ENCODE measurements around the gene SRP14. TPM values are rescaled to one million over a fixed set of nuclear protein-coding genes. Genes with fewer than 3 reads are reported as not detected.

The SRP14 gene
- total RNA-seq, 1 donor from 2014 or later = 196 TPM

DNA sequence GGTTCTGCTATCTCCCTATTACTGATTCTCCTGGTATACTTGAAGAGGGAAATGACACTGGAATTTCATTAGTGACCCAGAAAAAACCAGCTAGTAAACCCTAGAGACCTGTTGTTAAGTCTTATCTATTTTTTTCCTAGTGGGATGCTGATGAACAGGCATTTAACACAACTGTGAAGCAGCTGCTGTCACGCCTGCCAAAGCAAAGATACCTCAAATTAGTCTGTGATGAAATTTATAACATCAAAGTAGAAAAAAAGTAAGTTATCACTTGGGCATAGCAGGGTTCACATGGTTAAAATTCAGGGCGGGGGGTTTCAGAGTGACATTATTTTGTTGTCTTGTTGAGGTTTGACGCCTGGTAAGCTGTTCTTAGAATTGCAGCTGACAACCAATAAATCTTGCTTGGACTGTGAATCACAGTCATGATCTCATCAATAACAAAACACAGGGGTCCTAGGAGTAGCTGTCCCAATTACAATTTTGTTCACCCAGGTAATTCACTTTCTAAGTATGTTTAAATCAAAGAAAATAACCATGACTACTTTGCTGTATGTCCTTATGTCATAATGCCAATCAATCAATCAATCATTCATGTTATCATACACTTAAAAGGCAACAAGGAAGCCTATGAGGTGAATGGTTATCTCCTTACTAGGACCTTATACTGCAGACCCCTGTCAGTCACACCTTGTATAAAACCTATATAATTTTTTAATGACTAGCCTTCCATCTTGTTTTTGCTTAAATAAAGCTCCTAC is 4.6 kb downstream of the SRP14 start:
- H3K27ac Mint-ChIP-seq (ENCODE audit: unreplicated experiment) = no peak overlapping the region
- H3K4me3 Mint-ChIP-seq (ENCODE audit: unreplicated experiment) = no peak overlapping the region
- H3K4me1 Mint-ChIP-seq (ENCODE audit: unreplicated experiment) = peaks cover 14% of the 10 kb centered on the region
- H3K36me3 Mint-ChIP-seq (ENCODE audit: unreplicated experiment) = peaks cover 47% of the 10 kb centered on the region
- DNase-seq (ENCODE audit: extremely low spot score, unreplicated experiment) = peak; percentile 11
- no peaks in the 10 kb centered on the region for H3K27me3 Mint-ChIP-seq (ENCODE audit: unreplicated experiment)
- H3K9me3 Mint-ChIP-seq (ENCODE audit: unreplicated experiment) = no peaks in the 10 kb centered on the region
- TF ChIP-seq, protein P1, sequence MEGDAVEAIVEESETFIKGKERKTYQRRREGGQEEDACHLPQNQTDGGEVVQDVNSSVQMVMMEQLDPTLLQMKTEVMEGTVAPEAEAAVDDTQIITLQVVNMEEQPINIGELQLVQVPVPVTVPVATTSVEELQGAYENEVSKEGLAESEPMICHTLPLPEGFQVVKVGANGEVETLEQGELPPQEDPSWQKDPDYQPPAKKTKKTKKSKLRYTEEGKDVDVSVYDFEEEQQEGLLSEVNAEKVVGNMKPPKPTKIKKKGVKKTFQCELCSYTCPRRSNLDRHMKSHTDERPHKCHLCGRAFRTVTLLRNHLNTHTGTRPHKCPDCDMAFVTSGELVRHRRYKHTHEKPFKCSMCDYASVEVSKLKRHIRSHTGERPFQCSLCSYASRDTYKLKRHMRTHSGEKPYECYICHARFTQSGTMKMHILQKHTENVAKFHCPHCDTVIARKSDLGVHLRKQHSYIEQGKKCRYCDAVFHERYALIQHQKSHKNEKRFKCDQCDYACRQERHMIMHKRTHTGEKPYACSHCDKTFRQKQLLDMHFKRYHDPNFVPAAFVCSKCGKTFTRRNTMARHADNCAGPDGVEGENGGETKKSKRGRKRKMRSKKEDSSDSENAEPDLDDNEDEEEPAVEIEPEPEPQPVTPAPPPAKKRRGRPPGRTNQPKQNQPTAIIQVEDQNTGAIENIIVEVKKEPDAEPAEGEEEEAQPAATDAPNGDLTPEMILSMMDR (IDR thresholded peaks at IDR 0.05) = no peak

DNA sequence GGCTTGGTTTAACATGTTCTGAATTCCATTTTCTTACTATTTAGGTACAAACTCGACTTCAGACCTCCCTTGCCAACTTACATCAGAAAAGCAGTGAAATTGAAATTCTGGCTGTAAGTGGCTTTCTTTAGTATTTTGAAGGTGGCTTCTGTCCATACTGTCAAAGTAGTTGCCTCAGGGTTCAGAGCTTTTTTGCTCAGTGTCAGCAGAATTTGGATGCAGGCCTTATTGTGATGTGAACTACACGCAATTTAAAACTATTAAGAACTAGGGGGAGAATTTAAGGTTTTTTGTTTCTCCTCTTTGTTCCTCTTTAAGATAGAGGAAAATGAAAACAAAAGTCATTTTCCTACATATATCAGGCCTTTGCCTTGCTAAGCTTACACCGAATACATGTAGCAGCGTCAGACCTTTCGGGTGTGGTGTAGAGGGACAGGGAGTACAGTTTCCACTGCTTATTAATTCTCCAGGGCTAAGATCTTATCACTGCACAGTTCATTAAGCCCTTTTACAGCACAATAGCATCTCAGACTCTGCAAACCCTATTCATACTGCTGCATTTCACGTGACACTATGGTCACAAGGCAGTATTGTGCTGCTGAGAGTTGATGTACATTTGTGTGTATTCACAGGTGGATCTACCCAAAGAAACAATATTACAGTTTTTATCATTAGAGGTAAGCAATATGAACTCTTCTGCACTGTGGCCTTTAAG is 6.7 kb downstream of the SRP14 start:
- no peak overlapping the region for H3K4me3 Mint-ChIP-seq (ENCODE audit: unreplicated experiment)
- H3K27me3 Mint-ChIP-seq (ENCODE audit: unreplicated experiment) = no peaks in the 10 kb centered on the region
- peaks cover 6% of the 10 kb centered on the region for H3K4me1 Mint-ChIP-seq (ENCODE audit: unreplicated experiment)
- TF ChIP-seq, protein P1 (IDR thresholded peaks at IDR 0.05) = no peak
- no peak overlapping the region for H3K27ac Mint-ChIP-seq (ENCODE audit: unreplicated experiment)
- no peaks in the 10 kb centered on the region for H3K9me3 Mint-ChIP-seq (ENCODE audit: unreplicated experiment)
- H3K36me3 Mint-ChIP-seq (ENCODE audit: unreplicated experiment) = peaks cover 45% of the 10 kb centered on the region
- peak; percentile 11 for DNase-seq (ENCODE audit: extremely low spot score, unreplicated experiment)

- no peak overlapping the region for H3K4me3 Mint-ChIP-seq (ENCODE audit: unreplicated experiment)
- H3K27me3 Mint-ChIP-seq (ENCODE audit: unreplicated experiment) = no peaks in the 10 kb centered on the region
- H3K27ac Mint-ChIP-seq (ENCODE audit: unreplicated experiment) = no peak overlapping the region
- H3K4me1 Mint-ChIP-seq (ENCODE audit: unreplicated experiment) = no peaks in the 10 kb centered on the region
- H3K36me3 Mint-ChIP-seq (ENCODE audit: unreplicated experiment) = peaks cover 40% of the 10 kb centered on the region
- DNase-seq (ENCODE audit: extremely low spot score, unreplicated experiment) = no peak
- TF ChIP-seq, protein P1 (IDR thresholded peaks at IDR 0.05) = no peak
- H3K9me3 Mint-ChIP-seq (ENCODE audit: unreplicated experiment) = no peaks in the 10 kb centered on the region
These were observed 7.7 kb downstream of the SRP14 start for GRCh38 chr15:40031300-40031699.

GRCh38 chr15:40029979-40030893 is 8.7 kb downstream of the SRP14 start:
- Mint-ChIP-seq H3K4me1 (ENCODE audit: unreplicated experiment) (no peaks in the 10 kb centered on the region), H3K27ac (ENCODE audit: unreplicated experiment) (no peak overlapping the region), H3K4me3 (ENCODE audit: unreplicated experiment) (no peak overlapping the region), H3K36me3 (ENCODE audit: unreplicated experiment) (peaks cover 39% of the 10 kb centered on the region), H3K27me3 (ENCODE audit: unreplicated experiment) (no peaks in the 10 kb centered on the region), H3K9me3 (ENCODE audit: unreplicated experiment) (no peaks in the 10 kb centered on the region)
- TF ChIP-seq, protein P1 (IDR thresholded peaks at IDR 0.05) = peak; percentile 59
- no peak for DNase-seq (ENCODE audit: extremely low spot score, unreplicated experiment)
